Measurements from ENCODE around the gene PER3. TPM values are rescaled to one million over a fixed set of nuclear protein-coding genes. Genes with fewer than 3 reads are reported as not detected.
"Not testable (repeated sequence)": the region's sequence is repeated elsewhere in the genome, so short reads cannot be mapped to it uniquely, and the experiment has no call there.

The PER3 gene
- polyA plus RNA-seq, 4 donors, result 13.0 to 22.5 (median 13.9) TPM

- no peak for DNase-seq (ENCODE audit: low read depth in 4 of 4, low spot score in 3 of 4)
Observed at GRCh38 chr1:7777591-7777990, 6.5 kb upstream of the PER3 start.

- no peak for DNase-seq (ENCODE audit: low read depth in 4 of 4, low spot score in 3 of 4)
Observed at GRCh38 chr1:7778133-7778628, 5.9 kb upstream of the PER3 start.

GRCh38 chr1:7780976-7781375, 3.1 kb upstream of the PER3 start:
- DNase-seq (ENCODE audit: low read depth in 4 of 4, low spot score in 3 of 4), result no peak

- DNase-seq (ENCODE audit: low read depth in 4 of 4, low spot score in 3 of 4), result no peak
Observed at GRCh38 chr1:7781501-7781900, 2.6 kb upstream of the PER3 start.

- no peak for DNase-seq (ENCODE audit: low read depth in 4 of 4, low spot score in 3 of 4)
Observed at GRCh38 chr1:7781923-7782495, 2.1 kb upstream of the PER3 start.

GRCh38 chr1:7783178-7783711, 846 bp upstream of the PER3 start:
- DNase-seq (ENCODE audit: low read depth in 4 of 4, low spot score in 3 of 4), result no peak

- no peak for DNase-seq (ENCODE audit: low read depth in 4 of 4, low spot score in 3 of 4)
Observed at GRCh38 chr1:7784492-7785071, 491 bp downstream of the PER3 start.

- DNase-seq (ENCODE audit: low read depth in 4 of 4, low spot score in 3 of 4), result no peak
Observed at GRCh38 chr1:7785108-7785507, 1.0 kb downstream of the PER3 start.

GRCh38 chr1:7786795-7787194, 2.7 kb downstream of the PER3 start:
- DNase-seq (ENCODE audit: low read depth in 4 of 4, low spot score in 3 of 4), result no peak

- no peak for DNase-seq (ENCODE audit: low read depth in 4 of 4, low spot score in 3 of 4)
Observed at GRCh38 chr1:7789828-7790227, 5.7 kb downstream of the PER3 start.

- not testable (repeated sequence) for DNase-seq (ENCODE audit: low read depth in 4 of 4, low spot score in 3 of 4)
Observed at GRCh38 chr1:7791027-7791426, 6.9 kb downstream of the PER3 start.

- DNase-seq (ENCODE audit: low read depth in 4 of 4, low spot score in 3 of 4), result no peak
Observed at GRCh38 chr1:7795406-7795805, 11.3 kb downstream of the PER3 start.

GRCh38 chr1:7805460-7805859, 21.4 kb downstream of the PER3 start:
- DNase-seq (ENCODE audit: low read depth in 4 of 4, low spot score in 3 of 4), result no peak

GRCh38 chr1:7808253-7808844, 24.3 kb downstream of the PER3 start:
- DNase-seq (ENCODE audit: low read depth in 4 of 4, low spot score in 3 of 4), result no peak

- DNase-seq (ENCODE audit: low read depth in 4 of 4, low spot score in 3 of 4), result no peak
Observed at GRCh38 chr1:7809742-7810141, 25.7 kb downstream of the PER3 start.

- DNase-seq (ENCODE audit: low read depth in 4 of 4, low spot score in 3 of 4), result no peak
Observed at GRCh38 chr1:7810395-7810794, 26.3 kb downstream of the PER3 start.

GRCh38 chr1:7811476-7811875, 27.4 kb downstream of the PER3 start:
- no peak for DNase-seq (ENCODE audit: low read depth in 4 of 4, low spot score in 3 of 4)

GRCh38 chr1:7813677-7814373, 29.7 kb downstream of the PER3 start:
- DNase-seq (ENCODE audit: low read depth in 4 of 4, low spot score in 3 of 4), result no peak

GRCh38 chr1:7821282-7821681, 37.2 kb downstream of the PER3 start:
- DNase-seq (ENCODE audit: low read depth in 4 of 4, low spot score in 3 of 4), result no peak

- DNase-seq (ENCODE audit: low read depth in 4 of 4, low spot score in 3 of 4), result no peak
Observed at GRCh38 chr1:7824701-7825100, 40.6 kb downstream of the PER3 start.

GRCh38 chr1:7826363-7826762, 42.3 kb downstream of the PER3 start:
- DNase-seq (ENCODE audit: low read depth in 4 of 4, low spot score in 3 of 4), result no peak

Data from left renal pelvis (tissue), 4 donors.